ENCODE results near the gene OXSR1.

DNA sequence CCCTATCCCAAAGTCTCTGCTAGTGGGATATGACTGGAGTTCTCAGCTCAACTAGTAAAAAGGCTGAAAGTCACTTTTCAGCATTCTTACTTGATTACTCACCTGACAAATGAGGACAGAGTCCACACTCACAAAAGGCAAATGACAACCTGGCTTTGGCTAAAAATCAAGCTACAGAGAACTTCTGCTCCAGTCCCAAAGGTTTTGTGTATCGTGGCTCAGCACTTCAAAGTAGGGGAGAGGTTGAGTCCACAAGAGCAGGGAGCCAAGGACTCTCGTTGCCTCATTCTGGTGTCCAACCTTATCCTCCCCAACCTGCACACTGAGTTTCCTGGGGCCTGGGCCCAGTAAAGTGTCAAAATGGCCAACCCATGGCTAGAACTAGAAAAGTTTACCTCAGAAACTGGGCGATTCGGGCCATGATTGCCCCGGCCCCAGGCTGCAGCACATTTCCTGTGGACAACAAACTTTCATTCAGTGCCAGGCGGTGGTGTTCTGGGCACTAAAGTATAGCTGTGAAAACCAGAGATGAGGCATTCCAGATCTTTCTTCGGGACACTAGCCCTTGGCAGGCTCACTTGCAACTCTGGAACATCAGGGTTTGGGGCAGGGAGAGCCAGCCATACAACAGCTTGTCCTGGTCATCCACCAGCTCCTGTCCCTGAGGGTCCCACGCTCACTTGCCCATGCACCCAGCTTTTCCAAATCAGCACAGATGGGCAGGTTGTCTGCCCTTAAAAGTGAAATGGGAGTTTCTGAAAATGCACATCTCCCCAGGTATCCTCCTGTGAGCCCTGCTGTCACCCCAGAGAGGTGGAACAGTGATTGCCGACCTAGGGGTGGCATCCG lies 31.6 kb upstream of the OXSR1 start:
- TF ChIP-seq, protein P1, sequence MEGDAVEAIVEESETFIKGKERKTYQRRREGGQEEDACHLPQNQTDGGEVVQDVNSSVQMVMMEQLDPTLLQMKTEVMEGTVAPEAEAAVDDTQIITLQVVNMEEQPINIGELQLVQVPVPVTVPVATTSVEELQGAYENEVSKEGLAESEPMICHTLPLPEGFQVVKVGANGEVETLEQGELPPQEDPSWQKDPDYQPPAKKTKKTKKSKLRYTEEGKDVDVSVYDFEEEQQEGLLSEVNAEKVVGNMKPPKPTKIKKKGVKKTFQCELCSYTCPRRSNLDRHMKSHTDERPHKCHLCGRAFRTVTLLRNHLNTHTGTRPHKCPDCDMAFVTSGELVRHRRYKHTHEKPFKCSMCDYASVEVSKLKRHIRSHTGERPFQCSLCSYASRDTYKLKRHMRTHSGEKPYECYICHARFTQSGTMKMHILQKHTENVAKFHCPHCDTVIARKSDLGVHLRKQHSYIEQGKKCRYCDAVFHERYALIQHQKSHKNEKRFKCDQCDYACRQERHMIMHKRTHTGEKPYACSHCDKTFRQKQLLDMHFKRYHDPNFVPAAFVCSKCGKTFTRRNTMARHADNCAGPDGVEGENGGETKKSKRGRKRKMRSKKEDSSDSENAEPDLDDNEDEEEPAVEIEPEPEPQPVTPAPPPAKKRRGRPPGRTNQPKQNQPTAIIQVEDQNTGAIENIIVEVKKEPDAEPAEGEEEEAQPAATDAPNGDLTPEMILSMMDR (IDR thresholded peaks at IDR 0.05 in 2 of 3, conservative IDR thresholded peaks at IDR 0.05 in 1 of 3; ENCODE audit: borderline replicate concordance in 1 of 3, insufficient read depth in 1 of 3, low read depth in 2 of 3, low read length in 2 of 3), result no peak
- TF ChIP-seq YY1 (IDR thresholded peaks at IDR 0.05; ENCODE audit: extremely low read depth, insufficient replicate concordance, low read depth, low read length), result no peak

All from HCT116 (cell line).